ENCODE results near the gene TMEM129. TPM values are rescaled to one million over a fixed set of nuclear protein-coding genes. Genes with fewer than 3 reads are reported as not detected.

Gene TMEM129
- total RNA-seq (2014; rRNA removed; shearing (Covaris generic)) = 51.6 and 91.7 TPM in 2 replicates

- in situ Hi-C loops (cut with HindIII; ENCODE audit: low sequenced_read_pairs) = no loop called here
- DNase-seq (ENCODE audit: low spot score) = peak; percentile 95
Measured at GRCh38 chr4:1721003-1721665, at the start of gene TMEM129, which contains the start of gene TACC3. TMEM129 (minus strand) TSS chr4:1721323; CDS start chr4:1720837, 486 bp downstream. TACC3 (plus strand) TSS chr4:1721521; CDS start chr4:1723422, 1,901 bp downstream.

- no peak for DNase-seq (ENCODE audit: low spot score)
- in situ Hi-C loops (cut with HindIII; ENCODE audit: low sequenced_read_pairs) = no loop called here
Measured at GRCh38 chr4:1770791-1771231, 49.7 kb upstream of the TMEM129 start.

DNA sequence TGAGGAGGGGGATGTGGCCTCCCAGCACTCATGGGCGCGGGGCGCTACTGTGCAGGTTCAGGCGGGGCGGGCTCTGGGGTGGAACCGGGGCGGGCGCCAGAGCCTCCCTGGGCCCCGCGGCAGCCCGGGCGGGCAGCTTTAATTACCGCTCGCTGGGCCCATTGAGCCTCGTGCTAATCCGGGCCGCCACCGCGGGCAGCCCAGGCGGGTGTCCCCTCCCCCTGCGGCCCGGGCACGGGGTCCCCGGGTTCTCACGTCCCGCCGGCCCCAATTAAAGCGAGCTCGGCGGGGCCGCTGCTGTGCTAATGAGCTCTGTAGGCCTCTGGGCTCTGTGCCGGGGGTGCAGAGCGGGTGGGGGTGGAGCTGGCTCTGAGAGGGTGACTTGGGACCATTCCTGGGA, 49.1 kb upstream of the TMEM129 start:
- no peak for DNase-seq (ENCODE audit: low spot score)
- in situ Hi-C loops (cut with HindIII; ENCODE audit: low sequenced_read_pairs) = no loop called here

DNA sequence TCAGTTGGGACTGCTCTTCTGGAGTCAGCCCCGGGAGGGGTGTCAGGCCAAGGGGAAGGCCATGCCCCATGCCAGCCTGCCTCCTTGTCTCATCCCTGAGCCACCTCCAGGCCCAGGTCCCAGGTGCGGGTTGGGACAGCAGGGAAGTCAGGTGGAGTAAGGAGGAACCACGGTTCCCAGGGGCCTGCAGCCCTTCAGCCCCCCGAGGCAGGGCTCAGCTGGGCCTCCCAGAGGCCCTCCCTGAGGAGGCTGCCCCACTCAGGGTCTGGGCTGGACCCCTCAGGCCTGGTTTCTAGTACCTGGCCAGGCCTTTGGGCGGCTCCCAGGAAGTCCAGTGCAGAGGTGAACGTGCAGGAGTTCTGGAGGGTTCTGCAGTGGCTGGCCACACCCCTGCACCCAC, 48.6 kb upstream of the TMEM129 start:
- no peak for DNase-seq (ENCODE audit: low spot score)
- in situ Hi-C loops (cut with HindIII; ENCODE audit: low sequenced_read_pairs) = no loop called here

DNA sequence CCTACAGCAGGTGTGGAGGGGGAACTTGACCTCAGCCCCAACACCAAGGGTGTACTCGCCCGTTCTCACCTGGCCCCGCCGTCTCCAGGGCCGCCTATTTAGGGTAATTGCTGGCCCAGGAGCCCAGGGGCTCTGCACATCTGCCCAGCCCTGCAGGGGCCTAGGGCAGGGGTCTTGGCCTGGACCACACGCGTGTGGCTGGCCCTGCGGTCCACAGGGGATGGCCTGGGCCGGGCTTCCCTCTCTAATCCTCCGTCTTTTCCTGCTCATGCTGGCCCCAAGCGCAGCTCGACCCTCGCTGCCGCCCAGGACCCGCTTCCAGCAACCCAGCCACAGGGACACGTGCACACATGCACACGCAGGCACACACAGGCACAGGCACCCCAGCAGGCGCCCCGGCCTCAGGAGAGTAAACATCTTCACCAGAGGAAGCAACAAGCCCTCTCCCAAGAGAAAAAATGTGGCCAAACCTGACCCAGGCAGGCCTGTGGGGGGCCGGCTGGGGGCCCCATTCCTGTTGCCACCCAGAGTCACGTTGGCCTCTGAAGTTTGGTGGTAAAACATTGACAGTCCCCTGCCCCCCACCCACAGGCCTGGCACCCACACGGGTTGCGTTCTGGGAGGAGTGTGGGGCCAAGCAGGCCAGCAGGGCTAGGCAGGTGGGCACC, 47.4 kb upstream of the TMEM129 start:
- no peak for DNase-seq (ENCODE audit: low spot score)
- in situ Hi-C loops (cut with HindIII; ENCODE audit: low sequenced_read_pairs) = no loop called here

DNA sequence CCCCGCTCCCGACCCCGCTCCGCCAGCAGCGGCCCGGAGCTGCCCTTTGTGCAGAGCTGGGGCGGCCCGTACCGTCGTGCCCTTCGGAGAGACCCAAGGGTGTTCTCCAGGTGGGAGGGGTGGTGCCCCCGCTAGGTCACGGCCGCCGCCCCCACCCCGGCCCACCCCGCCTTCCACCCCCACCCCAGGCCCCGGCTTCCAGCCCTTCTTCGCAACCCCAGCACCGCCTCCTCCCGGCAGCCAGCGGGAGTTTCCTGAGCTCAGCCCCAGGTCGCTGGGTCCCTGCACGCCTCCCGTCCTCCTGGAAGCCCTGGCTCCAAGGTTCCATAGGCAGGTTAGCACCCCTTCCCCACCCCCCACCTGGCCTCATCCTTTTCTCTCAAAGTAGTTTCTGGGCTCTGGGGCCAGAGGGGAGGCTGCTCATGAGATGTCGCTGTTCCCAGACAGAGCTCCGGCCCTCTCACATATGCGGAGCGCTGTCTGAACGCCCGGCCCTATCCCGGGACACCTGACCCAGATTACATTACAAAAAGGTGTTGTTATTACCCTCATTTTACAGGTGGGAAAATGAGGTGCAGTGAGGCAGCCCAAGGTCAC, 46.7 kb upstream of the TMEM129 start:
- DNase-seq (ENCODE audit: low spot score) = no peak
- in situ Hi-C loops (cut with HindIII; ENCODE audit: low sequenced_read_pairs) = no loop called here

DNA sequence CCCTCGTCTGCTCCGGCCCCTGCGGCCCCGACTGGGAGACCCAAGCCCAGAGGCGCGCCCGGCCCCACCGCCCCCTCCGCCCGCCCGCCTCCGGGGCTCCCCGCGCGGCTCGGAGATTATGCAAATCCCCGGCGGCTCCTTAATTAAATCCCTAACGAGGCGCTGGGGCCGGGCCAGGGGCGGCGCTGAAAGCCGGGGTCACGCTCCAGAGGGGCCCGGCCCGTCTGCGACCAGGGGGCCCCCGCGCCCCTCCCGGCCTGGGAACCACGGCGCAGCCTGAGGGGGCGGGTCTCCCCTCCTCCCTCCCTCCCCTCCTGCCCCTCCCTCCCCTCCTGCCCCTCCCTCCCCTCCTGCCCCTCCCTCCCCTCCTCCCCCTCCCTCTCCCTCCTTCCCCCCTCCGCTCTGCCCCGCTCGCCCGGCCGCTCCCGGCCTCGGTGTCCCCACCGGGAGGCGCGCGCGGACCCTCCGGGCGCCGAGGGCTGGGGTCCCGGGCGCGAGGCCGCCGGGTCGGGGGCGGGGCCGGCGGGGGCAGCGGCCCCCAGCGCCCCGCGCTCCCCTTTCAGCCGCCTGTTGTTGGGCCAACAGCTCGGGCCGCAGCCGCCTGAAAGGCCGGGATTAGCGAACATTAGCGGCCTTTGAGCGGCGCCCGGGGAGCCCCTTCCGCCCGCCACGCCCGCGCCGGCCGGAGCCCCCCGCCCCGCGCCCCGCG, 46.1 kb upstream of the TMEM129 start:
- DNase-seq (ENCODE audit: low spot score) = no peak
- in situ Hi-C loops (cut with HindIII; ENCODE audit: low sequenced_read_pairs) = no loop called here

DNA sequence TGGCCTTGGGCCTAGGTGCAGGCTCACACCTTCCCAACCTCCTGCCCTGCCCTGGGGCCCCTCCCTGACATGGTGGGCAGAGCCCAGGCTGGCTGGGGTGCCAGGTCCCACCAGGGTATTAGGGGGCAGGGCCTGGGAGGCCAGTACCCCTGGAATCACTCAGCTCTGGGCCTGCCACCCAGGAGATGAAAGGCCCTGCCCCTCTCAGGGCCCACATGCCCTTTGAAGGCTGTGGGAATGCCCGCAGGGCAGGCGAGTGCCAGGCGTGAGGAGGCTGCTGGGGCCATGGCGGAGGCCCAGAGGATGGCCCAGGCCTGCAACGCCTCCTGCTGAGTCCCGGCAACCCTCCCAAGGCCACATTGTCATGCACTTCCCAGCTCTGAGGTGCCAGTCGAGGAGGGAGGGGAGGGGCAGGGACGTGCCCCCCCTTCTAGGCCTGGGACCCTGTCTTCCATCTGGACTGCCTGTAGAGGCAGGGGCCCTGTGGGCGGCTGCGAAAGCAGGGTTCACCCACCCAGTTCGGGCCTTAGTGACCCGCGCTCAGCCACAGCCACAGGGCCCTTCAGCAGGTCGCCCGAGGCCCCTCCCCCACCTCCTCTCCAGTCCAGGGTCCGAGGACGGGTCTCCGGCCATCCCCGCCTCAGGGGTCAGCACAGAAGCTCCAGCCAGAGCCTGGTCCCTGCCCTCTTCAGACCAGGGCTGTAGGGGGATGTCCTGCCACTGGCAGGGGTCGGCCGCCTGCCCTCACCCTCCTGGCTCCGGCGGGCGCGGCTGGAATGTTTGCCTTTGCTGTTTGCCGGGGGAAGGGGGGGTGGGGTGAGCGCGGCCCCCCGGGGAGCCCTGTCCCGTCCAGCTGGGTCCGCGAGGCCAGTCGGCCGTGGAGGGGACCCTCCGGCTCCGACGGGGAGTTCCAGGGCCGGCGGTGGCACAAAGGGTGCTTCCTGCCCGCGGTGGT, 45.3 kb upstream of the TMEM129 start:
- DNase-seq (ENCODE audit: low spot score) = no peak
- in situ Hi-C loops (cut with HindIII; ENCODE audit: low sequenced_read_pairs) = no loop called here

- in situ Hi-C loops (cut with HindIII; ENCODE audit: low sequenced_read_pairs) = no loop called here
- no peak for DNase-seq (ENCODE audit: low spot score)
Measured at GRCh38 chr4:1765409-1766072, 44.4 kb upstream of the TMEM129 start.

DNA sequence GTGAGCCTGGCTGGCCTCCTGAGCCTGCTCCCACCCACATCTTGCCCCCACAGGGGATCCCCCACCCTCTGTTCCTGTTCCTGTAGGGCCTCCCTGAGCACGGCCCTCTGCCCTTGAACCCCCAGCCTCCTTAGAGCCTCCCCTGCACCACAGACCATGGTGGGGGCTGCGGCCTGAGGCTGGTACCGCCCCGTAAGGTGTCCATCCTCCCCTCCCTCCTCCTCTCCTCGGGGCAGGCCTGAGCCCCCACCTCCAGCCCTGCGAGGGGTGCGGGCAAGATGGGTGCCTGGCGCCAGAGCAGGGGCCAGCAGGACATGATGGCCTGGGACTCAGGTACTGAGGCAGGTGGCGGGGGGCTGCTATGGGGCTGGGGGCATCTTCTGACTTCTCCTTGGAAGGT, 43.5 kb upstream of the TMEM129 start:
- DNase-seq (ENCODE audit: low spot score) = no peak
- in situ Hi-C loops (cut with HindIII; ENCODE audit: low sequenced_read_pairs) = no loop called here

- no peak for DNase-seq (ENCODE audit: low spot score)
- in situ Hi-C loops (cut with HindIII; ENCODE audit: low sequenced_read_pairs) = no loop called here
Measured at GRCh38 chr4:1763550-1764080, 42.5 kb upstream of the TMEM129 start.

DNA sequence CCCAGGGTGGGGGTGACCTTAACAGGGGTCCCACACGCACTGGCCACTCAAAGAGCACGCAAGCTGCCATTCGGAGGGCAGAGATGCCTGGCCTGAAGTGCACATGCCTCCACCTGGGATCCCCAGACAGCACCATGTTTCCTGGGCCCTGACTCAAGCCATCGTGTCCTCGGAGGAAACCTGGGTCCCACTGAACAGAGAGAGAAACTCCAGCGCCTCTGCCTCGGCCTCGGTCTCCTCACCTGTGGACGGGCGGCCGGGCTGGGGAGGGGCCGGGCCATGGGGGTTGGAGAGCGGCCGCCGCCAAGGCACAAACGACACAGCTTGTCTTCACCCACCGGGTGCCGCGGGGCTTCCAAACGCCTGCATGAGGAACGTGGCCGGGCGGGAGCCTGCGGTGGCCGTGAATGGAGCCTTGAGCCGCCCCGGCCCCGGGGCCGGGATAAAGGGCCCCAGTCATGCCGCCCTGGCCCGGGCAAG, 42.0 kb upstream of the TMEM129 start:
- in situ Hi-C loops (cut with HindIII; ENCODE audit: low sequenced_read_pairs) = no loop called here
- no peak for DNase-seq (ENCODE audit: low spot score)

DNA sequence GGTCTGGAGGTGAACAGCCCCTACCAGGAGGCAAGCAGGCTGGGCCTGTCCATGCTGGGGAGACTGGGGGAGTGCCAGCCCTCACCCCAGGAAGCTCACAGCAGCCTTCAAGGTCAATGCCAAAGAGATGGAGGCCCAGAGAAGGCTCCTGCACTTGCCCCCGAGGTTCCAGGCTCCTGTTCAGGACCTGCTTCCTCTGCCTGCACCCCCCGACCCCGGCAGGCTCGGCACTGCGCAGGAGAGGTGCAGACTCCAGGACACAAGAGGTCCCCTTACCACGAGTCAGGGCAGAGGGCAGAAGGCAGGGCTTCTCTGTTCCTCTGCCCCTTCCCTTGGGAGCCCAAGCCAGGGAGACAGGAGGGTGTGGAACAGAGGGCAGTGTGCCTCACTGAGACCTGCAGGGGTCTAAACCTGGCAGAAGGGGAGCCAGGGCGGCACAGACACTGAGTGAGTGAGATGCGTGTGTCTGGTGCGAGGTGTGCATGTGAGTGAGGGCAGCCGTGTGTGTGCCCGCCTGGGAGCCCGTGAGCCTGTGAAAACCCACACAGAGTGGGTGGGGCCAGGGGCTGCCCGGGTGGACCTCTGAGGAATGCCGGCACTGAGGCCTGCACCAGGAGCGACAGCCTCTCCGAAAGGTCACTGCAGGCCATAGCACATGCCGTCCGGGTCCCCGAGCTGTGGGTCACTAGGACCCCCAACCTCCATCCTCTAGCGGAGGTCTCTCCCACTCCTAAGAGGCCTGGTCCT, 41.3 kb upstream of the TMEM129 start:
- in situ Hi-C loops (cut with HindIII; ENCODE audit: low sequenced_read_pairs) = no loop called here
- DNase-seq (ENCODE audit: low spot score) = no peak

GRCh38 chr4:1761130-1761689, 40.1 kb upstream of the TMEM129 start:
- DNase-seq (ENCODE audit: low spot score) = no peak
- in situ Hi-C loops (cut with HindIII; ENCODE audit: low sequenced_read_pairs) = no loop called here

DNA sequence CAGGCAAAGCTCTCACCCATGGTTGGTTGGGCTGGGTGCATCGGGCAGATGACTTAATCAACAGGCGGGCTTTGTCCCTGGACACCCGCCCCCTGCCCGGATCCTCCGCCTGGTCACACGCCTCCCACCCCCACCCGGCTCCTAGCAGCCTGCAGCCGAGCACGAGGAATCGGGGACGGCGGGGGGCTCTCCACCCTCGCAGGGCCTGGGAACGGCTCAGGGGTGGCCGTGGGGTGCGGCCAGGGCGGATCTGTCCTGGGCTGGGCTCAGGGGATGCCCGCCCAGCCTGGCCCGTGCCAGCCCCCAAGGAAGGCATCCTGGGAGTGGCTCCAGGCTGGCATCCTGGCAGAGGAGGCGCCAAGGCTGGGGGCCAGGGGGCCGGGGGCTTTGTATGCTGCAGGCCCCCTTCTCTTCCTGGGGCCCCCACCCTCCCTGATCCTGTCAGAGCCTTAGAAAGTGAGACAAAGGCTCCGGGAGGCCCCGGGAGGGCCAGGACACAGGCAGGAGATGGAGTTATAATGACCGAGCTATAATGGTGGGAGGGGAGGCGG, 39.5 kb upstream of the TMEM129 start:
- DNase-seq (ENCODE audit: low spot score) = no peak
- in situ Hi-C loops (cut with HindIII; ENCODE audit: low sequenced_read_pairs) = no loop called here

DNA sequence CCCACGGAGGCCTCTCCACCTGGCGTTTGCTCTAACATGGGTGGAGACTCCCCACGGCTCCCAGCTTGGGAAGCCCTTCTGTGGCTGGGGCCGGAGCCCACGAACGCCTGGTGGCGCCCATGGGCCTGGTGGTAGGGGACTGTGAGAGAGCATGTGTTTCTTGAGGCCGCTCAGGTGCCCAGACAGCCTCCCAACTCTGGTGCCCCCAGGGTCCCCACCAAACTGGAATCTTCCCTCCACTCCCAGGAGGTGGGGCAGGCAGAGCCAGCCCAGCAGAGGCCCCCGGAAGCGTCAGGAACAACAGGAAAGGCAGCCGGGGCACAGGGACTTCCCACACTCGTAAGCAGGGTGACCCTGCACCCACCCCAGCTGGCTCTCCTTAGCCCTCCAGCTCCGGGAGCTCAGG, 38.7 kb upstream of the TMEM129 start:
- in situ Hi-C loops (cut with HindIII; ENCODE audit: low sequenced_read_pairs) = no loop called here
- DNase-seq (ENCODE audit: low spot score) = no peak

Data from G401 (cell line).